DMS 273 treated with DMSO at 0.1 percent for 48 hours (cell line): ENCODE data around the gene ADAMTS2.

ENCODE experiments used
- DNase-seq: peaks from one replicate; lab custom pipeline; 2025; lab: John Stamatoyannopoulos, UW

The ADAMTS2 gene

GRCh38 chr5:179160584-179160983 is 184.7 kb downstream of the ADAMTS2 start:
- no peak for DNase-seq

- DNase-seq: no peak
Measured at GRCh38 chr5:179158556-179158955, 186.7 kb downstream of the ADAMTS2 start.

GRCh38 chr5:179154991-179155955 is 190.0 kb downstream of the ADAMTS2 start:
- DNase-seq: no peak

- DNase-seq: no peak
Measured at GRCh38 chr5:179154346-179154990, 190.8 kb downstream of the ADAMTS2 start.

GRCh38 chr5:179153921-179154345 is 191.3 kb downstream of the ADAMTS2 start:
- no peak for DNase-seq

- no peak for DNase-seq
Measured at GRCh38 chr5:179153341-179153901, 191.8 kb downstream of the ADAMTS2 start.

GRCh38 chr5:179152941-179153340 is 192.3 kb downstream of the ADAMTS2 start:
- no peak for DNase-seq

- DNase-seq: no peak
Measured at GRCh38 chr5:179152144-179152895, 192.9 kb downstream of the ADAMTS2 start.

- DNase-seq: no peak
Measured at GRCh38 chr5:179151286-179152118, 193.8 kb downstream of the ADAMTS2 start.

GRCh38 chr5:179150011-179150410 is 195.2 kb downstream of the ADAMTS2 start:
- no peak for DNase-seq

- no peak for DNase-seq
Measured at GRCh38 chr5:179149278-179149677, 196.0 kb downstream of the ADAMTS2 start.

- no peak for DNase-seq
Measured at GRCh38 chr5:179148703-179149170, 196.5 kb downstream of the ADAMTS2 start.

GRCh38 chr5:179147991-179148702 is 197.1 kb downstream of the ADAMTS2 start:
- DNase-seq: no peak

GRCh38 chr5:179146277-179146676 is 199.0 kb downstream of the ADAMTS2 start:
- DNase-seq: no peak

- DNase-seq: no peak
Measured at GRCh38 chr5:179143446-179143845, 201.8 kb downstream of the ADAMTS2 start.

- DNase-seq: no peak
Measured at GRCh38 chr5:179142434-179143198, 202.6 kb downstream of the ADAMTS2 start.

GRCh38 chr5:179141867-179142266 is 203.4 kb downstream of the ADAMTS2 start:
- no peak for DNase-seq

- no peak for DNase-seq
Measured at GRCh38 chr5:179140293-179140692, 205.0 kb downstream of the ADAMTS2 start.

- no peak for DNase-seq
Measured at GRCh38 chr5:179139936-179140235, 205.4 kb downstream of the ADAMTS2 start.
